B cell (primary cell): ENCODE measurements around the gene PUDP. TPM values are rescaled to one million over a fixed set of nuclear protein-coding genes. Genes with fewer than 3 reads are reported as not detected.

Source experiments
- ATAC-seq: fragments of 200-7000 bp; cut with Tn5 transposase; one replicate; pipeline ENCODE4 v1.10.0; 2021; ENCODE audit warnings: low read depth, mild to moderate bottlenecking, moderate number of reproducible peaks, moderate library complexity
- CTCF ChIA-PET: fragments of 350-600 bp; sonication (Branson Sonifier 250); formaldehyde crosslinking; loops from one replicate; lab custom pipeline; 2021; ENCODE audit warnings: antibody characterized with exemption, inconsistent platforms; lab: Charles Lee
- POLR2A ChIA-PET: fragments of 350-600 bp; sonication (Branson Sonifier 250); formaldehyde crosslinking; loops from one replicate; lab custom pipeline; 2021; ENCODE audit warnings: antibody characterized with exemption; lab: Charles Lee
- DNase-seq: peaks from one replicate; pipeline ENCODE4 v3.0.0; 2013
- H2AFZ ChIP-seq: 2 replicates; pipeline ENCODE4 v1.6.1; 2012; ENCODE audit warnings: mild to moderate bottlenecking, low read depth, low read length; ENCODE audit not compliant: insufficient read depth, poor library complexity, severe bottlenecking
- H3K27ac ChIP-seq, 2 donors: 1 replicate in 1 of 2; 2 replicates in 1 of 2; pipeline ENCODE4 v1.5.1; 2012 to 2013; ENCODE audit warnings: low read length in 2 of 2, mild to moderate bottlenecking in 2 of 2, moderate library complexity in 1 of 2
- H3K27me3 ChIP-seq, 4 experiments: fragments of 200-600 bp in 1 of 4; sonication (generic) in 1 of 4; replicated peaks in 1 of 4; 1 replicate in 2 of 4; 2 replicates in 2 of 4; pipeline versions ENCODE4 v1.6.1 to v1.7.0; 2013 to 2016; ENCODE audit warnings: low read length in 3 of 4, mild to moderate bottlenecking in 2 of 4, mixed read lengths in 1 of 4, moderate library complexity in 1 of 4; ENCODE audit not compliant: insufficient read depth in 4 of 4, control insufficient read depth in 3 of 4; ENCODE audit errors: control extremely low read depth in 1 of 4
- H3K36me3 ChIP-seq, 2 experiments: replicated peaks in 1 of 2; 1 replicate in 1 of 2; 2 replicates in 1 of 2; pipeline versions ENCODE4 v1.6.1 to v1.7.1; 2013; ENCODE audit warnings: low read length in 1 of 2; ENCODE audit not compliant: insufficient read depth in 2 of 2, control insufficient read depth in 1 of 2; ENCODE audit errors: control extremely low read depth in 1 of 2, extremely low read depth in 1 of 2
- H3K4me1 ChIP-seq, 2 donors: fragments of 200-600 bp in 1 of 2; sonication (generic) in 1 of 2; 1 replicate in 1 of 2; 2 replicates in 1 of 2; pipeline versions ENCODE4 v1.5.1 to v1.6.1; 2013 to 2017; ENCODE audit warnings: low read length in 2 of 2; ENCODE audit not compliant: control insufficient read depth in 2 of 2, insufficient read depth in 2 of 2
- H3K4me2 ChIP-seq: replicated peaks from 2 replicates; pipeline ENCODE3; 2012; ENCODE audit warnings: mild to moderate bottlenecking, low read depth, low read length; ENCODE audit not compliant: poor library complexity, severe bottlenecking
- H3K4me3 ChIP-seq, 5 experiments: fragments of 200-600 bp in 1 of 5; sonication (generic) in 1 of 5; 1 replicate in 3 of 5; 2 replicates in 2 of 5; pipeline versions ENCODE4 v1.5.1 to v1.7.0; 2011 to 2016; ENCODE audit warnings: low read length in 4 of 5, mild to moderate bottlenecking in 4 of 5, low read depth in 2 of 5, control low read depth in 1 of 5, moderate library complexity in 1 of 5; ENCODE audit not compliant: insufficient read depth in 1 of 5; ENCODE audit errors: control extremely low read depth in 1 of 5, extremely low read depth in 1 of 5
- H3K79me2 ChIP-seq: fragments of 200-600 bp; sonication (generic); one replicate; pipeline ENCODE4 v1.6.0; 2016; ENCODE audit warnings: low read length; ENCODE audit not compliant: control insufficient read depth, insufficient read depth
- H3K9ac ChIP-seq: fragments of 200-600 bp; sonication (generic); 2 replicates; pipeline ENCODE4 v1.6.1; 2017; ENCODE audit warnings: mild to moderate bottlenecking, low read length, moderate library complexity
- H3K9me3 ChIP-seq, 3 donors: one replicate each; pipeline versions ENCODE4 v1.6.1 to v1.7.1; 2013; ENCODE audit warnings: low read length in 2 of 3; ENCODE audit not compliant: control insufficient read depth in 2 of 3, insufficient read depth in 1 of 3; ENCODE audit errors: control extremely low read depth in 1 of 3
- H4K20me1 ChIP-seq: 2 replicates; pipeline ENCODE4 v1.6.0; 2012; ENCODE audit warnings: mild to moderate bottlenecking, low read length; ENCODE audit not compliant: insufficient read depth, control insufficient read depth, poor library complexity, severe bottlenecking
- H3K27ac Mint-ChIP-seq: one replicate; pipeline ENCODE4 v1.8.0; 2021; ENCODE audit warnings: mixed read lengths
- H3K27me3 Mint-ChIP-seq: one replicate; pipeline ENCODE4 v1.8.0; 2021; ENCODE audit warnings: mixed read lengths
- H3K4me1 Mint-ChIP-seq: one replicate; pipeline ENCODE4 v1.8.0; 2021; ENCODE audit warnings: mixed read lengths
- H3K4me3 Mint-ChIP-seq: one replicate; pipeline ENCODE4 v1.8.0; 2021; ENCODE audit warnings: mixed read lengths
- H3K9me3 Mint-ChIP-seq: one replicate; pipeline ENCODE4 v1.8.0; 2022; ENCODE audit warnings: mixed read lengths; ENCODE audit not compliant: insufficient read depth
- EZH2 ChIP-seq: IDR thresholded peaks from 2 replicates; pipeline ENCODE4 v1.6.1; 2012; ENCODE audit warnings: borderline replicate concordance, low read depth, mild to moderate bottlenecking, moderate library complexity, low read length; ENCODE audit not compliant: insufficient read depth, poor library complexity, severe bottlenecking
- WGBS: methylation state at CpG from one replicate; pipeline ENCODE4 v1.1.5; 2013; ENCODE audit warnings: missing lambda C conversion rate; ENCODE audit not compliant: insufficient coverage; 5-methylcytosine and 5-hydroxymethylcytosine counted together
- intact Hi-C: fragments of 100-400 bp; cut with micrococcal nuclease; formaldehyde crosslinking; loops from one replicate; pipeline ENCODE4 v1.10.0; 2022
- polyA plus RNA-seq: library from polyadenylated mRNA; depleted of rRNA; stranded (reverse); fragments of >200 nt; gene quantifications from 2 replicates; pipeline ENCODE4 v1.2.3, GENCODE V29; 2012
- total RNA-seq, 2 donors: library from RNA; stranded (reverse); fragments of 120-200 nt in 1 of 2; gene quantifications; 1 replicate in 1 of 2; 2 replicates in 1 of 2; pipeline versions ENCODE4 v1.2.3 to v1.2.4, GENCODE V29; 2013 to 2022
- TF ChIP-seq, protein P1 (sequence below): fragments of 200-600 bp; IDR thresholded peaks from one replicate; pipeline ENCODE4 v1.8.0; 2022; ENCODE audit warnings: antibody characterized with exemption, mild to moderate bottlenecking

PUDP gene
- total and polyA plus RNA-seq, 2 donors (not counting 1 experiment from before 2014, with no cell fraction given), result 12.8 to 14.1 TPM

GRCh38 chrX:7111518-7111917, 36.4 kb downstream of the PUDP start:
- H2AFZ ChIP-seq, result no peak overlapping the region
- DNase-seq, result no peak
- peaks cover 9% of the 10 kb centered on the region for H4K20me1 ChIP-seq
- H3K27me3 ChIP-seq, result no peaks in the 10 kb centered on the region
- no peak overlapping the region for H3K9ac ChIP-seq
- peak overlapping the region; percentile 59 for H3K4me2 ChIP-seq
- no peaks in the 10 kb centered on the region for H3K36me3 ChIP-seq
- TF ChIP-seq, protein P1, sequence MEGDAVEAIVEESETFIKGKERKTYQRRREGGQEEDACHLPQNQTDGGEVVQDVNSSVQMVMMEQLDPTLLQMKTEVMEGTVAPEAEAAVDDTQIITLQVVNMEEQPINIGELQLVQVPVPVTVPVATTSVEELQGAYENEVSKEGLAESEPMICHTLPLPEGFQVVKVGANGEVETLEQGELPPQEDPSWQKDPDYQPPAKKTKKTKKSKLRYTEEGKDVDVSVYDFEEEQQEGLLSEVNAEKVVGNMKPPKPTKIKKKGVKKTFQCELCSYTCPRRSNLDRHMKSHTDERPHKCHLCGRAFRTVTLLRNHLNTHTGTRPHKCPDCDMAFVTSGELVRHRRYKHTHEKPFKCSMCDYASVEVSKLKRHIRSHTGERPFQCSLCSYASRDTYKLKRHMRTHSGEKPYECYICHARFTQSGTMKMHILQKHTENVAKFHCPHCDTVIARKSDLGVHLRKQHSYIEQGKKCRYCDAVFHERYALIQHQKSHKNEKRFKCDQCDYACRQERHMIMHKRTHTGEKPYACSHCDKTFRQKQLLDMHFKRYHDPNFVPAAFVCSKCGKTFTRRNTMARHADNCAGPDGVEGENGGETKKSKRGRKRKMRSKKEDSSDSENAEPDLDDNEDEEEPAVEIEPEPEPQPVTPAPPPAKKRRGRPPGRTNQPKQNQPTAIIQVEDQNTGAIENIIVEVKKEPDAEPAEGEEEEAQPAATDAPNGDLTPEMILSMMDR, result no peak
- Mint-ChIP-seq H3K9me3 (no peaks in the 10 kb centered on the region), H3K4me1 (peaks cover 46% of the 10 kb centered on the region), H3K27ac (no peak overlapping the region), H3K27me3 (no peaks in the 10 kb centered on the region), H3K4me3 (no peak overlapping the region)
- H3K4me1 ChIP-seq, result peaks cover 32 to 38% of the 10 kb centered on the region in 2 donors
- ChIA-PET CTCF (no interaction called here), POLR2A (no interaction called here)
- intact Hi-C loops, result no loop called here
- peaks cover 55% of the 10 kb centered on the region for H3K79me2 ChIP-seq
- ATAC-seq, result no peak
- H3K9me3 ChIP-seq, result no peaks in the 10 kb centered on the region
- no peak overlapping the region for H3K27ac ChIP-seq
- no peak overlapping the region for H3K4me3 ChIP-seq
- no CpG with 5 or more reads among the region's 6 CpGs for WGBS

DNA sequence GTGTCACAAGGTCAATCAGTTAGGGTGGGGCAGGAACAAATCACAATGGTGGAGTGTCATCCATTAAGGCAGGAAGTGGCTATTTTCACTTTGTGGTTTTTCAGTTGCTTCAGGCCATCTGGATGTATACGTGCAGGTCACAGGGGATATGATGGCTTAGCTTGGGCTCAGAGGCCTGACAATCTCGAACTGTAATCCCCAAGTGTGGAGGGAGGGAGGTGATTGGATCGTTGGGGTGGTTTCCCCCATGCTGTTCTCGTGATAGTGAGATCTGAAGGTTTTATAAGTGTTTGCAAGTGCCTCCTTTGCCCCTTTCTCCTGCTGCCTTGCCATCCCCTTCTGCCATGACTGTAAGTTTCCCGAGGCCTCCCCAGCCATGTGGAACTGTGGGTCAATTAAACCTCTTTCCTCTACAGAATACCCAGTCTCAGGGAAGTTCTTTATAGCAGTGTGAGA, 37.1 kb downstream of the PUDP start:
- Mint-ChIP-seq H3K27me3 (no peaks in the 10 kb centered on the region), H3K9me3 (no peaks in the 10 kb centered on the region), H3K4me1 (peaks cover 45% of the 10 kb centered on the region), H3K27ac (peak overlapping the region; percentile 92), H3K4me3 (peak overlapping the region; percentile 79)
- peaks cover 0 to 2% of the 10 kb centered on the region in 2 experiments for H3K36me3 ChIP-seq
- H3K27me3 ChIP-seq, result no peaks in the 10 kb centered on the region
- peaks cover 50% of the 10 kb centered on the region for H3K79me2 ChIP-seq
- H2AFZ ChIP-seq, result peak overlapping the region; percentile 3
- peaks cover 4% of the 10 kb centered on the region for H4K20me1 ChIP-seq
- H3K9me3 ChIP-seq, result no peaks in the 10 kb centered on the region
- H3K4me2 ChIP-seq, result peak overlapping the region; percentile 59
- ChIA-PET CTCF (no interaction called here), POLR2A (no interaction called here)
- H3K4me3 ChIP-seq, result peak overlapping the region in 1 of 5 experiments; percentile 51
- ATAC-seq (peak; percentile 60), DNase-seq (peak; percentile 50)
- WGBS, result 0% methylated on average over 1 of the region's 5 CpGs
- intact Hi-C loops, result no loop called here
- H3K4me1 ChIP-seq, result peaks cover 32 to 38% of the 10 kb centered on the region in 2 donors
- TF ChIP-seq, protein P1, result no peak
- no peak for TF ChIP-seq EZH2
- peak overlapping the region; percentile 44 to 69 for H3K27ac ChIP-seq
- H3K9ac ChIP-seq, result peak overlapping the region; percentile 38
